Ovary (tissue), 3 donors: ENCODE measurements around the gene ITGAD.

Experiments
- EP300 ChIP-seq: sonication (generic); formaldehyde crosslinking; IDR thresholded peaks from one replicate; pipeline ENCODE4 v1.6.1; 2017; ENCODE audit warnings: antibody characterized with exemption
- POLR2A ChIP-seq: fragments of 450-650 bp; IDR thresholded peaks from one replicate; pipeline ENCODE4 v1.6.1; 2017; ENCODE audit warnings: antibody characterized with exemption, mild to moderate bottlenecking, moderate library complexity
- TF ChIP-seq, protein P1 (sequence below), 3 donors: fragments of 450-650 bp in 2 of 3; fragments of 200-600 bp in 1 of 3; IDR thresholded peaks; one replicate each; pipeline versions ENCODE4 v1.5.1 to v1.8.0; 2016 to 2022; ENCODE audit warnings: antibody characterized with exemption in 3 of 3, mild to moderate bottlenecking in 1 of 3
- donor health status: DM: no; HTN: no; CAD: no.

- TF ChIP-seq POLR2A, result no peak
- TF ChIP-seq, protein P1, sequence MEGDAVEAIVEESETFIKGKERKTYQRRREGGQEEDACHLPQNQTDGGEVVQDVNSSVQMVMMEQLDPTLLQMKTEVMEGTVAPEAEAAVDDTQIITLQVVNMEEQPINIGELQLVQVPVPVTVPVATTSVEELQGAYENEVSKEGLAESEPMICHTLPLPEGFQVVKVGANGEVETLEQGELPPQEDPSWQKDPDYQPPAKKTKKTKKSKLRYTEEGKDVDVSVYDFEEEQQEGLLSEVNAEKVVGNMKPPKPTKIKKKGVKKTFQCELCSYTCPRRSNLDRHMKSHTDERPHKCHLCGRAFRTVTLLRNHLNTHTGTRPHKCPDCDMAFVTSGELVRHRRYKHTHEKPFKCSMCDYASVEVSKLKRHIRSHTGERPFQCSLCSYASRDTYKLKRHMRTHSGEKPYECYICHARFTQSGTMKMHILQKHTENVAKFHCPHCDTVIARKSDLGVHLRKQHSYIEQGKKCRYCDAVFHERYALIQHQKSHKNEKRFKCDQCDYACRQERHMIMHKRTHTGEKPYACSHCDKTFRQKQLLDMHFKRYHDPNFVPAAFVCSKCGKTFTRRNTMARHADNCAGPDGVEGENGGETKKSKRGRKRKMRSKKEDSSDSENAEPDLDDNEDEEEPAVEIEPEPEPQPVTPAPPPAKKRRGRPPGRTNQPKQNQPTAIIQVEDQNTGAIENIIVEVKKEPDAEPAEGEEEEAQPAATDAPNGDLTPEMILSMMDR (IDR thresholded peaks at IDR 0.05), result no peak
- TF ChIP-seq EP300, result no peak
These were observed 8.3 kb downstream of the ITGAD start for GRCh38 chr16:31401436-31401835.
